GM20000 (cell line): Measurements from ENCODE around the gene STAG3.
"Not testable (repeated sequence)": the region's sequence is repeated elsewhere in the genome, so short reads cannot be mapped to it uniquely, and the experiment has no call there.

Source experiments
- DNase-seq: peaks from one replicate; pipeline ENCODE4 v3.0.0; 2012; ENCODE audit warnings: low spot score
- TF ChIP-seq, protein P1 (sequence below): IDR thresholded peaks from 2 replicates; pipeline ENCODE4 v1.5.1; 2012; ENCODE audit warnings: mild to moderate bottlenecking, control low read depth; ENCODE audit errors: extremely low read depth, missing control alignments

STAG3 gene

DNA sequence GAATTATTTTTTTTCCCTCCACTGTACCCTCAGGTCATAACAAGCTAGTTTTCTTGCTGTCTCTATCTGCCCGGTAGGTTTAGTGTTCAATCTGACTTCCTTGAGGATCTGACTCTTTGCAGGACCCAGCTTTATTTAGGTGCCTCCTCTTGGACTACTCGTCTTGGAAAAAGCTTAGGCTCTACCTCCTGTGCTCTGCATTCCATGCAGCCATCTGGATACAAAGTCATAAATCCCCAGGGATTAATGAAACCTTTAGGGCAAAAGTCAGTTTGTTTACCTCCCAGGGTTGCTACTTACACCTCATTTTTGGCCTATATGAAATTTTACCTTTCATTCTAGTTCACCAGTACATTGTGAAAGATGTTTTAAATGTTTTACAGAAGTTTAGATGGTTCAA lies 8.0 kb downstream of the STAG3 start:
- TF ChIP-seq, protein P1, sequence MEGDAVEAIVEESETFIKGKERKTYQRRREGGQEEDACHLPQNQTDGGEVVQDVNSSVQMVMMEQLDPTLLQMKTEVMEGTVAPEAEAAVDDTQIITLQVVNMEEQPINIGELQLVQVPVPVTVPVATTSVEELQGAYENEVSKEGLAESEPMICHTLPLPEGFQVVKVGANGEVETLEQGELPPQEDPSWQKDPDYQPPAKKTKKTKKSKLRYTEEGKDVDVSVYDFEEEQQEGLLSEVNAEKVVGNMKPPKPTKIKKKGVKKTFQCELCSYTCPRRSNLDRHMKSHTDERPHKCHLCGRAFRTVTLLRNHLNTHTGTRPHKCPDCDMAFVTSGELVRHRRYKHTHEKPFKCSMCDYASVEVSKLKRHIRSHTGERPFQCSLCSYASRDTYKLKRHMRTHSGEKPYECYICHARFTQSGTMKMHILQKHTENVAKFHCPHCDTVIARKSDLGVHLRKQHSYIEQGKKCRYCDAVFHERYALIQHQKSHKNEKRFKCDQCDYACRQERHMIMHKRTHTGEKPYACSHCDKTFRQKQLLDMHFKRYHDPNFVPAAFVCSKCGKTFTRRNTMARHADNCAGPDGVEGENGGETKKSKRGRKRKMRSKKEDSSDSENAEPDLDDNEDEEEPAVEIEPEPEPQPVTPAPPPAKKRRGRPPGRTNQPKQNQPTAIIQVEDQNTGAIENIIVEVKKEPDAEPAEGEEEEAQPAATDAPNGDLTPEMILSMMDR: no peak
- no peak for DNase-seq

DNA sequence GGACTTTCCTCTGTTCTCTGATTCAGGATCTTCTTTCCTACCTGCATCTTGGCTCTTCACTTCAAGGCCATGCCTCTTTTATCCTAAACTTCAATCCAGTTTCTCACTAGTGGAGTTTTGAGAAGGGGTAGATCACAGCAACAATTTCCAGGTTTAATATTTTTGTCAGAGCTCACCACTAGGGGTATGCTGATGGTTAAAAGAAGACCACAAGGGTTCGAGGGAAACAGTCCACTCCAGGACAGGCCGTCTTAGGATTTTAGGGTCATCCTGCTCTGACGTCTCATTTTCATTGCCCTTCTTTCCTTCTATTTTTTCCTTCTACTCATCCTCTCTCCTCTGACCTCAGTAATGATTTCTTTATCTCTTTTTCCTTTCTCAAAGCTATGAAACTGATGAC lies 11.3 kb downstream of the STAG3 start:
- TF ChIP-seq, protein P1: no peak
- no peak for DNase-seq

DNA sequence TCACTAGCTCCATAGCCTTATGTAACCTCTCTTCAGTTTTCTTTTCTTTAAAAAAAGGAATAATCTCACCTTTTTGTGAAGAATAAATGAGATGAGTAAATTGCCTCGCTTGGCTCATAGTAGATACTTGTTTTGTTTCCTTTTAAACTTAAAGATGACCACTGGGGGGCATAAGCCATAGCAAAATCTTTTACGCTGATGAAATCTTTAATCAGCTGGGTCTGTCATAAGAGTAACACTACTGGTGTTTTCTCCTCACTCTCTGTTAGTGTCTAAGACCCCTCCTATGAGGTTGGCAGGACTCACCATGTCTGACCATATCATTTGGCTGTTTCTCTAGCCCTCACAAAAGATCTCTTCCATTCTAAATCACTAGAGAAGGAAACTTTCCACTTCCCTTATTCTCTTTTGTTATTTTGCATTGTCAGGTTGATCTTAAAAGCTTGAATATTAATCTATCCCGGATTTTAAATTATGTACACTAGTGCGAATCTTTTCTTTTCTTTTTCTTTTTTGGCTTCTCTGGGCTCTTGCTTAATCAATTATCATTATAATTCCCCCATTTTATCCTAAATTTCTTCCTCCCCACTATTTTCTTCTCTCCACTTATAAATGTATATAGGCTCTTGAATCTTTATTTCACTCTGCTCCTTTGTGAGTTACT lies 12.5 kb downstream of the STAG3 start:
- TF ChIP-seq, protein P1: no peak
- peak; percentile 30 for DNase-seq

DNA sequence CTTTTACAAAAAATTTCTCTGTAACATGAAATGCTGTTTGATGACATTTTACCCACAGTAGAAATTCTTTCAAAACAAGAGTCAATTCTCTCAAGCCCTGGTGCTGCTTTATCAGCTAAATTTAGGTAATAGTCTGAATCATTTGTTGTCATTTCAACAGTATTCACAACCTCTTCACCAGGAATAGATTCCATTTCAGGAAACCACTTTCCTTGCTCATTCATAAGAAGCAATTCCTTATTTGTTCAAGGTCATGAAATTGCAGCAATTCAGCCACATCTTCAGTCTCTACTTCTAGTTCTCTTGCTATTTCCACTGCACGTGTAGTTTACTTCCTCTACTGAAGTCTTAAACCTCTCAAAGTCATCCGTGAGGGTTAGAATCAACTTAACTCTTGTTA lies 14.1 kb downstream of the STAG3 start:
- DNase-seq: no peak
- TF ChIP-seq, protein P1: no peak

DNA sequence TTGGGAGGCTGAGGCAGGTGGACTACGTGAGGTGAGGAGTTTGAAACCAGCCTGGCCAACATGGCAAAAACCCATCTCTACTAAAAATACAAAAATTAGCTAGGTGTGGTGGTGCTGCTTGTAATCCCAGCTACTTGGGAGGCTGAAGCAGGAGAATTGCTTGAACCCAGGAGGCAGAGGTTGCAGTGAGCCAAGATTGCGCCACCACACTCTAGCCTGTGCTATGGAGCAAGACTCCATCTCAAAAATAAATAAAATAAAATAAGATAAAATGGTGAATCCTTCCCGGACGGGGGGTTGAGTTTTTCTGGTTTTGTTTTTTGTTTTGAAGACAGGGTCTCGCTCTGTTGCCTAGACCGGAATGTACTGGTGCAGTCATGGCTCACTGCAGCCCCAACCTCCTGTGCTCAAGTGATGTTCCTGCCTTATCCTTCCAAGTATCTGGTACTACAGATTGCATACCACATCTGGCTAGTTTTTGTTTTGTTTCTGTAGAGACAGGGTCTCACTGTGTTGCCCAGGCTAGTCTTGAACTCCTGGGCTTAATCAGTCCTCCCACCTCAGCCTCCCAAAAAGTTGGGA lies 14.7 kb downstream of the STAG3 start:
- not testable (repeated sequence) for DNase-seq

DNA sequence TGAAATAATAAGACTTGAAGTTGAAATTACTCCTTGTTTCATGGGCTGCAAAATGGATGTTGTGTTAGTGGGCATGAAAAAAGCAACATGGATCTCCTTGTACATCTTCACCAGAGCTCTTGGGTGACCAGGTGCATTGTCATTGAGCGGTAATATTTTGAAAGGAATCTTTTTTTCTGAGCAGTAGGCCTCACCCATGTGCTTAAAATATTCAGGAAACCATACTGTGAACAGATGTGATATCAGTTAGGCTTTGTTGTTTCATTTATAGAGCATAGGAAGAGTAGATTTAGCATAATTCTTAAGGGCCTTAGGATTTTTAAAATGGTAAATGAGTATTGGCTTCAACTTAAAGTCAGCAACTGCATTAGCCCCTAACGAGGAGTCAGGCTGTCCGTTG lies 15.3 kb downstream of the STAG3 start:
- TF ChIP-seq, protein P1: no peak
- DNase-seq: no peak

DNA sequence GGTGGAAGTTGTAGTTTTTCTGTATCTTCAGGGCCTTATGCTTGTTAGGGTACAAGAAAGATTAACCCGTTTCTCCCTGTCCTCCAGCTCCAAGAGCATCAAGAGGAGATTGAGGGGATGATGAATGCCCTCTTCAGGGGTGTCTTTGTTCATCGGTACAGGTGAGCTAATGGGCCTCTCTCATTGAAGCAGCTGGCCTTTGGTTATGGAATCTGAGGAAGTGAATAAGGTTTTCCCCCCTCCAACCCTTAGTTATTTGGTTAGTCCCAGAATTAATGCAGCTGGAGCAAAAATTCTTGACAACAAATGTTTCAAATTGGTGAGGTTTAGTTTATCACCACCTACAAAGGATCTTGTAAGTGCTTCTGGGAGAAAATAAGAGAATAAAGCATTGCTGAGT lies 17.5 kb downstream of the STAG3 start:
- TF ChIP-seq, protein P1: no peak
- no peak for DNase-seq

DNA sequence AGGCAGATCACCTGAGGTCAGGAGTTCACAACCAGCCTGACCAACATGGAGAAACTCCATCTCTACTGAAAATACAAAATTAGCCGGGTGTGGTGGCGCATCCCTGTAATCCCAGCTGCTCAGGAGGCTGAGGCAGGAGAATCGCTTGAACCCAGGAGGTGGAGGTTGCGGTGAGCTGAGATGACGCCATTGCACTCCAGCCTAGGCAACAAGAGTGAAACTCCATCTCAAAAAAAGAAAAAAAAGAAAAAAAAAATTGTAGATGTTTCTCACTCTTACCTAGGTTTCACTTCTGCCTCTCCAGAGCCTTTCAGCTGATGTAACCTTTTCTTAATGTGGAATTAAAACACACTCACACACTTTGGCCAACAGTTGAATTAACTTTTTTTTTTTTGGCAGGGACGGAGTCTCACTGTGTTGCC lies 18.2 kb downstream of the STAG3 start:
- peak; percentile 46 for DNase-seq

DNA sequence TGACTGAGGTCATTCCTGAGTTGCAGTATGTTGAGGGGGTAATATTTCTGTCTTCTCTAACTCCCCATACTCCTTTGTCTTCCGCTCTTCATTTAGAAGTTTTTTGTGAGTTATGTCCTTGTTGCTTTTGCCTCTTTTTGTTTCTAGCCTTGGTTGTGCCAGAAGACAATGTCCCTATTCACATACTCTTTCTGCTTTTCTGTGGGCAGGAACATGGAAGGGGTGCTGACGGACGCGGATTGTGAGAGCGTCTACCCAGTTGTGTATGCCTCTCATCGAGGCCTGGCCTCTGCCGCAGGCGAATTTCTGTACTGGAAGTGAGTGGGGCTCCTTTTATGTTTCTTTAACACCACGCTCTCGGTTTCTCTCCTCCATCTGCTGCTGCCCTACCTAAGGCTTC lies 20.5 kb downstream of the STAG3 start:
- TF ChIP-seq, protein P1: no peak
- DNase-seq: no peak
